ENCODE results near the gene LAG3.
"Not testable (repeated sequence)": the region's sequence is repeated elsewhere in the genome, so short reads cannot be mapped to it uniquely, and the experiment has no call there.

LAG3 gene

GRCh38 chr12:6730169-6730568, 42.2 kb upstream of the LAG3 start:
- ChIA-PET CTCF (interaction anchor here (0.9 to 6.7 kb wide), 4 partner anchors 23 to 86 kb away, joined by 3 to 41 read pairs (median 4); partner anchors contain the start of gene MLF2), POLR2A (interaction anchor here (0.6 kb wide), 1 partner anchor 41 kb away, joined by 3 read pairs; the partner anchor contains the start of gene ZNF384)
- no peak for TF ChIP-seq CTCF (IDR thresholded peaks at IDR 0.05; ENCODE audit: control extremely low read depth, extremely low read depth, low read depth, missing control alignments)
- DNase-seq (ENCODE audit: extremely low spot score) = no peak

GRCh38 chr12:6734506-6735387, 37.6 kb upstream of the LAG3 start:
- CTCF ChIA-PET = interaction anchor here (0.8 to 6.7 kb wide), 8 partner anchors 11 to 138 kb away, joined by 3 to 41 read pairs (median 6); partner anchors contain the start of genes COPS7A, MLF2 and SPSB2
- no peak for TF ChIP-seq CTCF (IDR thresholded peaks at IDR 0.05; ENCODE audit: control extremely low read depth, extremely low read depth, low read depth, missing control alignments)
- POLR2A ChIA-PET = no interaction called here
- no peak for DNase-seq (ENCODE audit: extremely low spot score)

DNA sequence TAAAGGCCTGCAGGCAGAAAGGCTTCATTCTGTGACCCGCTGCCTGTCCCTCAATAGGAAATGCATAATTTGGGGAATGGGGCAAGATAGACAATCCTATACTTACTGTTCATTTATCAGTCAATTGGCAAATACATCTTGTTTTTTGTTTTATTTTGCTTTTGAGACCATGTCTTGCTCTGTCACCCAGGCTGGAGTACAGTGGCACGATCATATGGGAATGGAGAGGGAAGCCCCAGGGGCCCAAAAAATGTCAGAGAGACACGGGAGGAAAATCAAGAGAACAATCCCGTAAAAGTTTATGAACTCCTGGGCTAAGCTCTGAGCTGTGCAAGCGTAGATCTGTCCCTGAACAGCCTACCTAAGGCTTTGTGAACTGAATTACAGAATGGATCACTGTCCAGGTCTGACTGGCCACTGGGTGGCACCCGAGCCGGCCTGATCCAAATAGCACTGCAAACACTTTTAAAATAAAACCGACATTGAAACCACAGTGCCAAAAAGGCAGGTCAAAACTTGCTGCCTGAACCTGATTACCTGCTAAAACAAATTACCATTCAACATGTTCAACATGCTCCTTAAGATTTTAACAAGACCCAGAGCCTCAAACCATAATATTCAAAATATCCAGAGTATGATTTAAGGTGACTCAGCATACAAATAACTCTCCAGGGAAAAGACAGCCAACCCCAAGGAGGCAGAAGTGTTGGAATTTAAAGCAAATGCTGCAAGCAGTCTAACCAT, 36.7 kb upstream of the LAG3 start:
- ChIA-PET POLR2A (no interaction called here), CTCF (interaction anchor here (0.6 to 6.7 kb wide), 8 partner anchors 10 to 88 kb away, joined by 3 to 41 read pairs (median 6); partner anchors contain the start of genes COPS7A and MLF2)
- TF ChIP-seq CTCF (IDR thresholded peaks at IDR 0.05; ENCODE audit: control extremely low read depth, extremely low read depth, low read depth, missing control alignments) = peak; percentile 81
- DNase-seq (ENCODE audit: extremely low spot score) = peak; percentile 56

DNA sequence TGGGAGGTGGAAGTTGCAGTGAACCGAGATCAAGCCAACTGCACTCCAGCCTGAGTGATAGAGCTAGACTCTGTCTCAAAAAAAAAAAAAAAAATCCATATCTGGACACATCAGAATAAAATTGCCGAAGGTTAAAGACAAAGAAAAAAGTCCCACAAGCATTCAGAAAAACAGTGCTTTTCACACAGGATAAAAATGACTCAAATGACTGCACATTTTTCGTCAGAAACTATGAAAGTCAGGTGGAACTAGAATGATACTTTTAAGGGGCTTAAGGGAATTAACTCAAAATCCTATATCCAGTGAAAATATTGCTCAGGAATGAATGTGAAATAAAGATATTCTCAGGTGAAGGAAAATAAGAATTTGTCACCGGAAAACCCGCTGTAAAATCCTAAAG, 35.6 kb upstream of the LAG3 start:
- POLR2A ChIA-PET = no interaction called here
- CTCF ChIA-PET = interaction anchor here (0.7 to 2.8 kb wide), 6 partner anchors 9 to 98 kb away, joined by 3 to 9 read pairs (median 4); partner anchors contain the start of genes MLF2 and ZNF384
- DNase-seq (ENCODE audit: extremely low spot score) = no peak
- TF ChIP-seq CTCF (IDR thresholded peaks at IDR 0.05; ENCODE audit: control extremely low read depth, extremely low read depth, low read depth, missing control alignments) = no peak

- POLR2A ChIA-PET; DNase-seq (ENCODE audit: extremely low spot score): not testable (repeated sequence)
- CTCF ChIA-PET = interaction anchor here (1.4 to 3.6 kb wide), 2 partner anchors 11 to 36 kb away, joined by 4 to 32 read pairs; partner anchors contain the start of gene MLF2
These were observed 30.2 kb upstream of the LAG3 start for GRCh38 chr12:6742080-6742479.

GRCh38 chr12:6742834-6743233, 29.5 kb upstream of the LAG3 start:
- ChIA-PET CTCF (interaction anchor here (1.4 to 3.6 kb wide), 2 partner anchors 10 to 36 kb away, joined by 4 to 32 read pairs; partner anchors contain the start of gene MLF2), POLR2A (no interaction called here)
- no peak for DNase-seq (ENCODE audit: extremely low spot score)
- TF ChIP-seq CTCF (IDR thresholded peaks at IDR 0.05; ENCODE audit: control extremely low read depth, extremely low read depth, low read depth, missing control alignments) = no peak

DNA sequence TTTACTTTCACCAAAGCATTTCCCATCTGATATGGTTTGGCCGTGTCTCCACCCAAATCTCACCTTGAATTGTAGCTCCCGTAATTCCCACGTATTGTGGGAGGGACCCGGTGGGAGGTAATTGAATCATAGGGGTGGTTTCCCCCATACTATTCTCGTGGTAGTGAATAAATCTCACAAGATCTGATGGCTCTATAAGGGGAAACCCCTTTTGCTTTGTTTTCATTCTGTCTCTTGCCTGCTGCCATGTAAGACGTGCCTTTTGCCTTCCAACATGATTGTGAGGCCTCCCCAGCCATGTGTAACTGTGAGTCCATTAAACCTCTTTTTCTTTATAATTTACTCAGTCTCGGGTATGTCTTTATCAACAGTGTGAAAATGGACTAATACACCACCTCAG, 29.0 kb upstream of the LAG3 start:
- POLR2A ChIA-PET; DNase-seq (ENCODE audit: extremely low spot score): not testable (repeated sequence)
- CTCF ChIA-PET = interaction anchor here (1.4 to 3.6 kb wide), 2 partner anchors 10 to 35 kb away, joined by 4 to 32 read pairs; partner anchors contain the start of gene MLF2
